Hematopoietic multipotent progenitor cell treated with erythropoietin and hydrocortisone succinate and interleukin-3 and kit ligand, for 6 days (in vitro differentiated cells): Measurements from ENCODE around the gene TMEM250.
"Not testable (repeated sequence)": the region's sequence is repeated elsewhere in the genome, so short reads cannot be mapped to it uniquely, and the experiment has no call there.

Experiments used
- DNase-seq: peaks from one replicate; pipeline ENCODE4 v3.0.0-alpha.2; 2015

TMEM250 gene

GRCh38 chr9:136118320-136119060, at the start of gene TMEM250:
Gene TMEM250 (minus strand): TSS chr9:136118875. CDS start chr9:136116900, 1,975 bp downstream.
- peak; percentile 98 for DNase-seq

DNA sequence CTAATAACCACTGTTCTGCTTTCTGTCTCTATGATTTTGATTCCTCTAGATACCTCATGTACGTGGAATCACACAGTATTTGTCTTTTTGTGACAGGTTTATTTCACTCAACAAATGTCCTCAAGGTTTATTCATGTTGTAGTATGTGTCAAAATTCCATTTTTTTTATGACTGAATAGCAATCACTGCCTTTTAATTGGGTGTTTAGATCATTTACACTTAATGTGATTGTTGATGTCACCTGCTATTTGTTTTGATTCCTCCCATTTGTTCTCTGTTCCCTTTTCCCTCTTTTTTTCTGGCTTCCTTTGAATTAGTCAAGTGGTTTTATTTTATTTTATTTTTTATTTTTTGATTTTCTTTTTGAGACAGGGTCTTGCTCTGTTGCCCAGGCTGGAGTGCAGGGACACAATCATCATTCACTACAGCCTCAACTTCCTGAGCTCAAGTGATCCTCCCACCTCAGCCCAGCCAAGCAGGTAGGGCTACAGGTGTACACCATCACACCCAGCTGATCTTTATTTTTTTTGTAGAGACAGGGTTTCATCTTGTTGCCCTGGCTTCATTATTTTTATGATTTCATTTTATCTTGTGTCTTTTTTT, 44.7 kb upstream of the TMEM250 start:
- no peak for DNase-seq

DNA sequence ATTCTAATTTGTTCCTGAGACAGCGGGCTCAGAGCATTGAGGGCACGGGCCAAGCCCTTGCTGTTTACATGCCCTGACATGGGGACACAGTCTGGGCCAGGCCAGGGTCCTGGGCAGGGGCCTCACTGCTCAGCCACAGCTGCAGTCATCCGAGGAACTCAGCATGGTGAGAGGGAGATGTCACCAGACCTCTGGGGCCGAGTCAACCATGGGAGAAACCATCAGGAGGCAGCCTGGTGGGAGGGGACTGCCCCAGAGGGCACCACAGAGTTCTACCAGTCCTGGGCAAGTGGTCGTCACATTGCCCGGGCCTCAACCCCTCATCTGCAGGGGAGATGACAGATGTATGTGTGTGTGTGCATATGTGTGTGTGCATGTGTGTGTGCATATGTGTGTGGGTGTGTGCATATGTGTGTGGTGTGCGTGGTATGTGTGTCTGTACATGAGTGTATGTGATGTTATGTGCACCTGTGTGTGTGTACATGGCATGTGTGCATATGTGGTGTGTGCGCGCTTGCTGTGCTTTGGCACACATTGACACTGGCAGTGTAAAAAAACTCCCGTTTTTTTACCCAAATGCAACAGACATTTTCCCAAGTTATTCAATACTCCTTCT, 42.4 kb upstream of the TMEM250 start:
- DNase-seq = no peak

DNA sequence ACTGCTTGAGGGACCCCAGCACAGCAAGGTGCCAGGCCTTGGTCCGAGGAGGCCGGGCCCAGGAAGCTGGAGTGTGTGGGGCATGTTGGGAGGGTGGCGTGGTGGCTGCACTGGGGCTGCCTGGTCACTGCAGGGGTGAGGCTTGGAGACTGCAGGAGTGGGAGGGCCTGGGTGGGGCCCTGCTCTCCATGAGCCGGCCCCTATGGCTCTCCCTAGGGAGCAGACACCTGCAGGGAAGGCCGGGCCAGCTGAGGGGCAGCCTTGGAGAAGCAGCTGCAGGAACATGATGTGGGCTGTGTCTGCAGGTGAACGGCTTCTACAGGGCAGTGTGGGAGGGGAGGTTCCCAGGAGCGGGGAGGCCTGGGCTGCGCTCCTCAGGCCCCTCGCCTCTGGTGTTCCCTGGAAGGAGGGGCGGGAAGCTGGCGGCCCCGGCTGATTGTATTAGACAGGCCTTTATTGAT, 41.7 kb upstream of the TMEM250 start:
- no peak for DNase-seq

DNA sequence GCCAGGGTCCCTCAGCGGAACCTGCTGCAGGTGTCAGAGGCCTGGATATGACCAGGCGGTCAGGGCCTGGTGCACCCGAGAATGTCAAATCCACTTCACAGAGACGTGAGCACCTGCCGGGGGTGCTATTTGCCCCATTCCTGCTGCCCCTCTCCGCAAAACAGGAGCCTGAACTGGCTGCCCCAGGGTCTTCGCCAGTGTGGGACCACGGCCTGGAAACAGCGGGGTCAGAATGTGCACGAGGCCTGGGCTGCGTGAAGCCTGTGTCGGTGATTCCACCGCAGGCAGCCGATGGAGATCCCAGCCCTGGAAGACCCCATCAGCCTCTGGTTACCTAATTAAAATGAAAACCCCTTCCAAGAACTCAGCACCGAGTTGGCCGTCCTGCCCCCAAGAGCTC, 41.2 kb upstream of the TMEM250 start:
- no peak for DNase-seq

DNA sequence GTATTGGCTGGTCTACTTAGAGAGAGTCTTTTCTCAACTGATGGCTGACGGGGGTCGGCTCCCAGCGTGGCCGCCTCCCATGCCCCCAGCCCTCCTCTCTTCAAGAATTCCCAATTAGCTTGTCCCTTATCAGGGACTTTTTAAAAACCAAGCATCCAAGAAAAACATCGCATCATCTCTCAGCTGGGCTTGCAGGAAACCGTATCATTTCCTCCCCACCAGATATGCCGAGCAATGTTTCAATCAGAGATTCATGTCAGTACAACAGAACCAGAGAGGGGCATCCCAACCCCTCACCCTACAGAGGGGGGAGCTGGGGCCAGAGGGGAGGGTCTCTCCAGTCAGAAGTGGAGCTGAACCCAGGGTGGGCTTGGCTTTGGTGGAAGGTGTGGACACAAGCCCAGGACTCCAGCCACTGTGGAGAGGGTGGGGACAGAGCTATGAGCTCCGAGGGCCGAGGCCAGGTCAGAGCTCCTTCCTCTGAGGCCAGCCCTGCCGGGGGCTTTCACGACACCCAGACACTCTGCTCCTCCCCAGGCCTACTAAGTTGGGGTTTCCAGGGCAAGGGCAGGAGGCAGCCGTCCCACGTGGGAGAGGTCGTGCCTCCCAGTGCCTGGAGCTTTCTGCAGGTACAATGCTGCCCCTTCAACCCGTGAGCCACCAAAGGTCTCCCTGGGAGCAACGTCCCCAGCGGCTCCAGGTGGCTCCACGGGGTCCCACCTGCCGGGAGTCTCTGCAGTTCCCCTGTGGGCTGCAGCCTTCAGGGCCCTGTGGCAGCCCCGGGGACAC, 39.0 kb upstream of the TMEM250 start:
- no peak for DNase-seq

- no peak for DNase-seq
These were observed 37.8 kb upstream of the TMEM250 start for GRCh38 chr9:136156209-136157120.

DNA sequence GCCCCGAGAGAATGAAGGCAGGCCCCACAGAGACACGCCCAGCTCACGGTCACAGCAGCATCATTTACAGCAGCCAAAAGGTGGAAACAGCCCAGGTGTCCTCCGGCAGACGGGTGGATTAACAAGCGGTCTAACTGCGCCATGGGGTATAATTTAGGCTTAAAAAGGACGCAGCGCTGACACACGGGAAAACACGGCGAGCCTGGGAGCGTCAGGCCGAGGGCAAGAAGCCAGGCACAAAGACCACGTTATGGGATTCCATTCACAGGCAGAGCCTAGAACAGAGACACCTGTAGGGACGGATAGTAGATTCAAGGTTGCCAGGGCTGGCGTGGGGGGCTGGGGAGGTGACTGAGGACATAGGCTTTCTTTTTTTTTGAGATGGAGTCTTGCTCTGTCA, 36.9 kb upstream of the TMEM250 start:
- DNase-seq = no peak

DNA sequence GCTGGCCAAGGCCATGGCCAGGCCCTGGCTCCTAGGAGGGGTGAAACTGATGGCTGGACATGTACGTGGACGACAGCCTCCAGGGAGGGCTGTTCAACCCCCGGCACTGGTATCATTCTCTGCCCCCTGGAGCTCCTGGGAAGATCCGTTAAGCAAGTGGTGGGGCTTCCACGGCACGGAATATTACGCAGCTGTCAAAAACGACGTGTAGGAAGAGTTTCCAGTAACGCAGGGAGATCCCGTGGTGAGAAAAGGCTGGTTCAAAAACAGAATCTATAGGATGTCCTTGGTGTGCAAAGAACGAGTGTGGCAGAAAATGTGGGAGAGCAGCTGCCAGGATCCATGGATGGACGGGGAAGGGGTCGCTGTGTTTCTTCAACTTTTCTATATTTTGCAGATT, 36.3 kb upstream of the TMEM250 start:
- no peak for DNase-seq

DNA sequence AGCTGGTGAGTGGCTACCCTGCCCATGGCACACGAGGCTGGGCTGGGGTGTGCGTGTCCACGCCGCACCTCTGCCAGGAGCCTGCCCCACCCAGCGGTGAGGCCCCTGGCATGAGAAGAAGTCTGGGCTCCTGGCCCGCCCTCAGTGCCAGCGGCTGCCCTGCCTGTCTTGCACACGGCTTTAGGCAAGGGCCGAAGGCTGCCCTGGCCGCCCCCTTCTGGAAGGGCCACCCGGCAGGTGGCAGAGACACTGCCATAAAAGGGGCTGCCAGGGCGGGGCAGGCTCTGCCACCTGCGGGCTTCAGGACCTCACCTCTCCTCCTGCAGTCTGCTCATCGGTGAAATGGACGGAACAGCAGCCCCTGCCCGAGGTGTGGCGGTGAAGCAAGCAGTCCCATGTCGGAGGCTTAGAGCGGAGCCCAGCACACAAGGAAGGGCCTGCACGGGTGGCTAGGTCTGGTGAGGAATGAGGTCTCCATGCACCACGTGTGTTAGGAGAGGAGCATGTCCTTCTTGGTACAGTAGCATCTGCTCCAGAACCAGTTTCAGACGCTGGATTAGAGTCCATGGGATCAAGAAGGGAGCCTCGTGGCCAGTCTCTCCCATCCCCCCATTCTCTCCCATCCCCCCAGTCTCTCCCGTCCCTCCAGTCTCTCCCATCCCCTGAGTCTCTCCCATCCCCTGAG, 34.8 kb upstream of the TMEM250 start:
- no peak for DNase-seq

GRCh38 chr9:136152931-136153330, 34.3 kb upstream of the TMEM250 start:
- DNase-seq = no peak

DNA sequence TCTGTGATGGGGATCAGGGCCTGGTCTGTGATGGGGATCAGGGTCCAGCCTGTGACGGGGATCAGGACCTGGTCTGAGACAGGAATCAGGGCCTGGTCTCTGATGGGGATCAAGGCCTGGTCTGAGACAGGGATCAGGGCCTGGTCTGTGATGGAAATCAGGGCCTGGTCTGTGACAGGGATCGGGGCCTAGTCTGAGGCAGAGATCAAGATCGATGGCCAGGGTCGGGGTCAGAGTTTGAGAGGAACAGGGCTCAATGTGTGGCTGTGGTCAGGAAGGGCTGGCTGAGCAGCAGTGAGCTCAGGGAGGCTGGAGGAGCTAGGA, 33.8 kb upstream of the TMEM250 start:
- no peak for DNase-seq

GRCh38 chr9:136151848-136152542, 33.3 kb upstream of the TMEM250 start:
- DNase-seq = no peak

DNA sequence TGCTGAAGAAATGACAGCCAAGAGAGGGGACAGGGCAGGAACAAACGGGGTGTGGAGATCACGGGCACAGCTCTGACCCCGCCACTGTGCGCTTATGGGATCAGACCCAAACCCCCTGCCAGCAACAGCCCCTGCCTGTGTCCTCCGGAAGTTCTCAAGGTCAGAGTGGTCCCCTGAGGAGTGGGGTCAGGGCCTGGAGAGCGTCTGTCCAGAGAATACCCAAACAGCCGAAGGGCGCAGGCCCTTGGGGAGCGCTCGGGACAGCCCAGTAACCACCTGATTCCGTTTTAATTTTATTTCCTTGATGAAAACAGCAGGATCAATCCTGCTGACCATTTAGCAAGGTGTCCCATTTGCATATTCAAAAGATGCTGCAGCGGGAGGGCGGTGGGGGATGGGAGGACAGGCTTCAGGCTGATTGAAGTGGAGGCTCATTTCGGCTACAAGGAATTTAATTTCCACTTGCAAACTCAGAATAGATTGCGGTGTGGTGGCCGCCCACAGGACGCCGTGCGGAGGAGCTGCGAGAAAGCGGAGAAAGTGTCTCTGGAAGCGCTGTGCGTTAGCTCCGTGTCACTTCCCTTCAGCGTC, 32.6 kb upstream of the TMEM250 start:
- DNase-seq = no peak

DNA sequence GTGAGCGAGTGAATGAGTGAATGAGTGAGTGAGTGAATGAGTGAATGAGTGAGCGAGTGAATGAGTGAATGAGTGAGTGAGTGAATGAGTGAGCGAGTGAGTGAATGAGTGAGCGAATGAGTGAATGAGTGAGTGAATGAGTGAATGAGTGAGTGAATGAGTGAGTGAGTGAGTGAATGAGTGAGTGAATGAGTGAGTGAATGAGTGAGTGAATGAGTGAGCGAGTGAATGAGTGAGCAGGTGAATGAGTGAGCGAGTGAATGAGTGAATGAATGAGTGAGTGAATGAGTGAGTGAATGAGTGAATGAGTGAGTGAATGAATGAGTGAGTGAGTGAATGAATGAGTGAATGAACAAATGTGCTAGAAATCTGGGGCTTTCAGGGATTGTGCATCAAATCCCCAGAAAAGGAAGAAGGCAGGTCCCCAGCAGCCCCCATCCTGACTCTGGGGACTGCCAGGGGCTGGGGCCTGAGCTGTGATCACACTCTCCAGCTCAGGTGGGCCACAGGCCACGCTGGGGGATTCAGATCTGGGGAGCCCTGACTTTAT, 32.1 kb upstream of the TMEM250 start:
- not testable (repeated sequence) for DNase-seq

DNA sequence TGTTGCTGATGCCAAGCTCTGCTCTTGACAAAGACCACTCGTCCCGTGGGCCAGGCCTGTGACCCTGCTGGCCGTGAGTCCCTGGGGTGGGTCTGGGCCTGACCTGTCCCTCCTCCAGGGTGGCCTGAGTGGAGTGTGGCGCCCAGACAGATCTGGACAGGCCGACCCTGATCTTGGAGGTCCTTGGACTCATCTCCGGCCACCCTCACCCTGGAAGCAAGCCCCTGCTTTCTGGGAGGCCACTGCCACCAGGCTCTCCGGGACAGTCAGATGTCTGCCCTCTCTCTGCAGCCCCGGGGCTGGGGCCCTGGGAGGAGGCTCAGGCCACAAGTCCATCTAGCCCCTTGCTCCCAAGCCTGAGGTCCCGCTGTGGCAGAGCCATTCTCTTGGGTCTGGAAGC, 31.2 kb upstream of the TMEM250 start:
- no peak for DNase-seq

DNA sequence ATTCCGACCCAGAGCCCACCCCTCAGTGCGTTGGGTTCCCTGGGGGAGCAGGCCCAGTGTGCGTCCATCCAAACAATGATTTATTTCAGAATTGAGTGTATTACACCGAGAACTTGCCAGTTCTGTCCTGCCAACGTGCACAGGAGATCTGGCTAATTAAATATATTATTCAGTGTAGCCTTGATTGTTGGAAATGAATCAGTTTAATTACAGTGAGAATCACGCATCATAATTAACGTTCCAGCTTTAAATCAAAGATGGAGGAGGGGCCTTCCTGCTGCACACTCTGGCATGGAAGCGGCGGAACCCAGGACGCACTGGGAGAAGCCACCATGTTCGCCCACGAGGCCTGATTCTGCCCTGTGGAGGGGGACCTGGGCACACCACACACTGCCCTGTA, 30.7 kb upstream of the TMEM250 start:
- no peak for DNase-seq

DNA sequence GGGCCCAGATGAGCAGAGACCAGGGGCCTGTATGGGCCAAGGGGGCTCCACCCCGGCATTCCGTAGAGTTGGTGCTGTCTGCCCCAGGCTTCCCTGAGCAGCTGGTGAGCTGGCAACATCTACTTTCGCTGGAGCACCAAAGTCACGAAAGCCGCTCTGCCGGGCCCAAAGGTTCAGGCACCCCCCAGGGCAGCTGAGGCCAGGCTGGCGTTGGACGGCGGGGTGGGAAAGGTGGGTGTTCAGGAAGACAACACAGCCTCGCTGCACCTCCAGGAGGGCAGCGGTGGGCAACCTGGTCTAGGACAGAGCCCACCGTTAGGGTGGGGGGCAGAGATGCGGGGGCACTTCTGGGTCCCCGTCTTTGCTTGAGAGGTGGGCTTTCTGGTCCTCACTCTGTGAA, 30.1 kb upstream of the TMEM250 start:
- DNase-seq = no peak

DNA sequence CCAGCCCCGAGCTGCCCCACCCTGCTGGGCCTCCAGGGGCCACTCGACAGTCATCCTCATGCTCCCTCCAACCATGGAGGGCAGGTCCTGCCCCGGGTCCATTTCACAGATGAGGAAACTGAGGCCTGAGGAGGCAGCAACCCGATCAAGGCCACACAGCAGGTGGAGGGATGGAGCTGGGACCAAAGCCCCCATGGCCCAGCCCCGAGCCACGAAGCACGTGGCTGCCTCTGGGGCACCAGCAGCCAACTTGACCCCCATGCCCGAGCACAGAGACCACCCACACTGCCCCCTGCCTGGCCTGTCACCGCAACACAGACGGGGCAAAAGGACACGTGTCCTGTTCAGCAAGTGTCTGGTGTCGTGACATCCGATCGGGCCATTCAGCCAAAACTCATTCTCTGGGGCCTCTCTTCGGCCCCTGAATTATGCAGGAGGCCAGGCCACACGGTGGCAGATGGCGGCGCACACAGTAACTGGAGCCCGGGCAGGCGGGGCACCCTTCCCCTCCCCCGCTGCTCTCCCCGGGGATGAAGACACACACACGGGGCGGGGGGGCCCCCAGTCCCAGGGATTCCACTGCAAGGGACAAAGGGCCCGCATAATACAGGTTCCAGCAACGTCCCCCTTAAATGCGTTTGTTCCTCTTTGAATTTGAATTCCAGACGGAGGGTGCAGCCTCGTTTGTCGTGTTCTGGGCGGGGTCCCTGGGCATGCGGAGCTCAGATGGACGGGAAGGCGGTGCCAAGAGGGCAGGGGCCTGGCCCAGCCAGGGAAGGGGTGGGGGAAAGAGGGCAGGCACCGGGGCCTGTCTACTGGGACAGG, 29.4 kb upstream of the TMEM250 start:
- DNase-seq = no peak
